Lower lobe of right lung (tissue), 2 donors: ENCODE measurements around the gene FADS1. TPM values are rescaled to one million over a fixed set of nuclear protein-coding genes. Genes with fewer than 3 reads are reported as not detected.

ENCODE experiments used
- ATAC-seq, 2 donors: fragments of 200-7000 bp; cut with Tn5 transposase; one replicate each; pipeline ENCODE4 v1.9.1; 2020 to 2022; ENCODE audit warnings: mild to moderate bottlenecking in 2 of 2, moderate library complexity in 2 of 2
- DNase-seq: peaks from one replicate; pipeline ENCODE4 v3.0.0-alpha.2; 2020
- H3K27ac ChIP-seq: fragments of 200-600 bp; one replicate; pipeline ENCODE4 v1.8.0; 2022
- H3K27me3 ChIP-seq: fragments of 200-600 bp; one replicate; pipeline ENCODE4 v1.8.0; 2022; ENCODE audit warnings: low read depth
- H3K36me3 ChIP-seq: fragments of 200-600 bp; one replicate; pipeline ENCODE4 v1.8.0; 2022; ENCODE audit warnings: mild to moderate bottlenecking
- H3K4me1 ChIP-seq: fragments of 200-600 bp; one replicate; pipeline ENCODE4 v1.8.0; 2022
- H3K4me3 ChIP-seq: fragments of 200-600 bp; one replicate; pipeline ENCODE4 v1.8.0; 2022; ENCODE audit warnings: mild to moderate bottlenecking
- H3K9me3 ChIP-seq: fragments of 200-600 bp; one replicate; pipeline ENCODE4 v1.8.0; 2022
- CTCF ChIP-seq: fragments of 200-600 bp; IDR thresholded peaks from one replicate; pipeline ENCODE4 v1.8.0; 2022; ENCODE audit warnings: antibody characterized with exemption, mild to moderate bottlenecking
- intact Hi-C: fragments of 100-400 bp; cut with DNase I; formaldehyde crosslinking; loops from one replicate; pipeline ENCODE4 v1.11.0; 2022
- total RNA-seq: library from RNA; stranded (reverse); fragmentation: NEBNext Ultra II Directional; extraction: Animal tissue kit (Norgen Biotek cat#: 25700); gene quantifications from one replicate; pipeline ENCODE4 v1.2.1, GENCODE V29; 2021
- donor health status: DM: no; HTN: yes; CAD: no; lungs with severe emphysema.

The FADS1 gene
- total RNA-seq, 1 donor from 2014 or later = 63.6 TPM

GRCh38 chr11:61794579-61794978, 22.2 kb downstream of the FADS1 start:
- peaks cover 28% of the 10 kb centered on the region for H3K4me1 ChIP-seq
- no peak for ATAC-seq

GRCh38 chr11:61793829-61794204, 23.0 kb downstream of the FADS1 start:
- no peak for TF ChIP-seq CTCF
- intact Hi-C loops = no loop called here
- DNase-seq (no peak), ATAC-seq (no peak)
- H3K4me3 ChIP-seq = peak overlapping the region; percentile 96
- H3K36me3 ChIP-seq = peaks cover 30% of the 10 kb centered on the region
- no peak overlapping the region for H3K27ac ChIP-seq
- H3K4me1 ChIP-seq = peaks cover 28% of the 10 kb centered on the region
- no peaks in the 10 kb centered on the region for H3K27me3 ChIP-seq
- H3K9me3 ChIP-seq = no peaks in the 10 kb centered on the region

More at GRCh38 chr11:61794579-61794978, 22.2 kb downstream of the FADS1 start:
- Histone ChIP-seq H3K4me3 (no peak overlapping the region), H3K27me3 (no peaks in the 10 kb centered on the region), H3K27ac (no peak overlapping the region), H3K36me3 (peaks cover 23% of the 10 kb centered on the region), H3K9me3 (no peaks in the 10 kb centered on the region)
- intact Hi-C loops = no loop called here
- no peak for DNase-seq
- no peak for TF ChIP-seq CTCF

GRCh38 chr11:61793083-61793828, 23.5 kb downstream of the FADS1 start:
- Histone ChIP-seq H3K27me3 (no peaks in the 10 kb centered on the region), H3K27ac (peak overlapping the region; percentile 98), H3K9me3 (no peaks in the 10 kb centered on the region), H3K4me1 (peaks cover 28% of the 10 kb centered on the region), H3K36me3 (peaks cover 36% of the 10 kb centered on the region), H3K4me3 (peak overlapping the region; percentile 96)
- TF ChIP-seq CTCF = no peak
- ATAC-seq = no peak
- DNase-seq = no peak
- intact Hi-C loops = no loop called here

GRCh38 chr11:61792310-61793082, 24.3 kb downstream of the FADS1 start, which contains the start of the genes FEN1 and TMEM258:
FEN1 (plus strand) TSS chr11:61792911; CDS start chr11:61795362, 2,451 bp downstream.
TMEM258 (minus strand) TSS chr11:61792599; CDS start chr11:61792558, 41 bp downstream.
- peak; percentile 93 to 94 for ATAC-seq
- peak within 1 kb of the TSS; percentile 98 for H3K27ac ChIP-seq
- peaks cover 44% of the 10 kb centered on the region for H3K36me3 ChIP-seq
- DNase-seq = peak; percentile 95
- H3K9me3 ChIP-seq = no peaks in the 10 kb centered on the region
- intact Hi-C loops = no loop called here
- peaks cover 24% of the 10 kb centered on the region for H3K4me1 ChIP-seq
- peak within 1 kb of the TSS; percentile 96 for H3K4me3 ChIP-seq
- no peak for TF ChIP-seq CTCF
- no peaks in the 10 kb centered on the region for H3K27me3 ChIP-seq

- H3K27ac ChIP-seq = peak overlapping the region; percentile 98
- TF ChIP-seq CTCF = no peak
- H3K4me1 ChIP-seq = peaks cover 21% of the 10 kb centered on the region
- intact Hi-C loops = no loop called here
- peak; percentile 68 for DNase-seq
- H3K9me3 ChIP-seq = no peaks in the 10 kb centered on the region
- H3K27me3 ChIP-seq = no peaks in the 10 kb centered on the region
- H3K4me3 ChIP-seq = peak overlapping the region; percentile 96
- H3K36me3 ChIP-seq = peaks cover 50% of the 10 kb centered on the region
- peak; percentile 72 to 74 for ATAC-seq
These were observed 25.0 kb downstream of the FADS1 start for GRCh38 chr11:61791737-61792309.
